ENCODE data around the gene SPDYE1.
A peak's percentile ranks its signal among the peaks of the same experiment; 100 is the strongest.
"Not testable (repeated sequence)": the region's sequence is repeated elsewhere in the genome, so short reads cannot be mapped to it uniquely, and the experiment has no call there.

SPDYE1 gene

GRCh38 chr7:43997532-43997931 lies at the start of gene SPDYE1:
TSS of gene SPDYE1 (plus strand) at chr7:43997897. CDS start at chr7:43999950, 2,053 bp downstream.
- DNase-seq = not testable (repeated sequence)

- no peak for DNase-seq
Measured at GRCh38 chr7:43952028-43952427, 45.7 kb upstream of the SPDYE1 start.

- DNase-seq = no peak
Measured at GRCh38 chr7:43953071-43953470, 44.6 kb upstream of the SPDYE1 start.

GRCh38 chr7:43954524-43955228 lies 43.0 kb upstream of the SPDYE1 start:
- DNase-seq = peak; percentile 51

GRCh38 chr7:43956027-43956426 lies 41.7 kb upstream of the SPDYE1 start:
- DNase-seq = no peak

GRCh38 chr7:43960933-43961332 lies 36.8 kb upstream of the SPDYE1 start:
- no peak for DNase-seq

- not testable (repeated sequence) for DNase-seq
Measured at GRCh38 chr7:43966392-43966791, 31.3 kb upstream of the SPDYE1 start.

GRCh38 chr7:43968172-43969040 lies 29.3 kb upstream of the SPDYE1 start:
- DNase-seq = peak; percentile 7

GRCh38 chr7:43969586-43969985 lies 28.1 kb upstream of the SPDYE1 start:
- DNase-seq = not testable (repeated sequence)

GRCh38 chr7:43970698-43971097 lies 27.0 kb upstream of the SPDYE1 start:
- DNase-seq = not testable (repeated sequence)

GRCh38 chr7:43974033-43974573 lies 23.6 kb upstream of the SPDYE1 start:
- not testable (repeated sequence) for DNase-seq

GRCh38 chr7:43974725-43975482 lies 22.8 kb upstream of the SPDYE1 start:
- DNase-seq = not testable (repeated sequence)

- no peak for DNase-seq
Measured at GRCh38 chr7:43977525-43977924, 20.2 kb upstream of the SPDYE1 start.

- not testable (repeated sequence) for DNase-seq
Measured at GRCh38 chr7:43978102-43978501, 19.6 kb upstream of the SPDYE1 start.

GRCh38 chr7:43982848-43983247 lies 14.8 kb upstream of the SPDYE1 start:
- not testable (repeated sequence) for DNase-seq

GRCh38 chr7:43983736-43984135 lies 14.0 kb upstream of the SPDYE1 start:
- not testable (repeated sequence) for DNase-seq

GRCh38 chr7:43985904-43986864 lies 11.5 kb upstream of the SPDYE1 start:
- DNase-seq = peak; percentile 67

- DNase-seq = not testable (repeated sequence)
Measured at GRCh38 chr7:43987476-43987875, 10.2 kb upstream of the SPDYE1 start.

GRCh38 chr7:43990011-43990585 lies 7.6 kb upstream of the SPDYE1 start:
- not testable (repeated sequence) for DNase-seq

GRCh38 chr7:43990829-43991228 lies 6.9 kb upstream of the SPDYE1 start:
- DNase-seq = not testable (repeated sequence)

GRCh38 chr7:43992896-43993295 lies 4.8 kb upstream of the SPDYE1 start:
- DNase-seq = peak; percentile 50
